ENCODE results near the gene CUX1.

DNA sequence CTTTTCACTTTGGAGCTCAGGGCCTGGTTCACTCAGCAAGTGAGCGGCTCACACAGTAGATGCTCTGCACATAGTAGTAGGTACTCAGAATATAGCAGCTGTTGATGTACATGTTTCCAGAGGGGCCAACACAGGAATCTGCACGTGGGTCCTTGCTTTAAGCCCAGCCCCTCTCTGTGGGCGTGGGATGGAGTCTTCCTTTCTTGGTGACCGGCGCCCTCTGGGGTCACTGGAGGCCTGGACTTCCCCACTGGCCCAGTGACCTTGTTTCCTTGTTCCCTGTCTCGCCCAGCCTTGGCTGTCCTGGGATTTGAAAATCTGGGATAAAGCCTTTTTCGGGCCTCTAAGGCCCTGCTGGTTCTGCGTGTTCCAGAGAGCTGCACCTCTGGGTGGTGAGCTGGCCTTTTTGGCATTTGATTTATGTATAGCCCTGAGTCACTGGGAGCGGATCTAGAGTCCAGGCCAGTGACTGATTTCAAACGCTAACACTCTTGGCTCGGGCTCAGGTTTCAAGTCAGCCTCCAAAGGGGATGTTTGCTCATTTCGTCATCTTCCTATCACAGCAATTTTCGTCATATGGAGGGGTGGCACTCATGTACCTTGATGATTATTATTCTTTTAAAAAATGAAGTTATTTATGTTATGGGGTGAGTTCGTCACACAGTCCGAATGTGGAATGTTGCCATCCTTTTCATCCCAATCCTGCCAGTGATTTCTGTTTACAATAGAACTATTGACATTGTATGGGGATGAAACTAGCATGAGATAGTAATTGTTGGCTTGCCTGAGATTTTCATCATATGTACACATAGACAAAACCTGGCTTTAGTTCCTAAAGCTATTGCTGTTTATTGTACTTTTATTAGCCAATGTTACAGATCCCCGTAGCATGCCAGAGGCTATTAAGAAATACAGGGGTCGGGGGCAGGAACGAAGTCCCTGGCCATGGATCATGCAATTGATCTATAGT is 65.5 kb downstream of the CUX1 start:
- TF ChIP-seq ZNF274 (IDR thresholded peaks at IDR 0.05; ENCODE audit: low read depth, low read length) (no peak), SUZ12 (IDR thresholded peaks at IDR 0.05; ENCODE audit: extremely low read depth, insufficient read depth, insufficient read length) (no peak), YY1 (IDR thresholded peaks at IDR 0.05; ENCODE audit: insufficient read depth, insufficient read length) (no peak)

Measured in NT2/D1 (cell line).